Cerebellar cortex (tissue), 1 donor: ENCODE results near the gene CCDC154.
"Not testable (repeated sequence)": the region's sequence is repeated elsewhere in the genome, so short reads cannot be mapped to it uniquely, and the experiment has no call there.

Experiments used
- DNase-seq: peaks from one replicate; pipeline ENCODE4 v3.0.0-alpha.2; 2015; ENCODE audit warnings: low spot score

CCDC154 gene, protein sequence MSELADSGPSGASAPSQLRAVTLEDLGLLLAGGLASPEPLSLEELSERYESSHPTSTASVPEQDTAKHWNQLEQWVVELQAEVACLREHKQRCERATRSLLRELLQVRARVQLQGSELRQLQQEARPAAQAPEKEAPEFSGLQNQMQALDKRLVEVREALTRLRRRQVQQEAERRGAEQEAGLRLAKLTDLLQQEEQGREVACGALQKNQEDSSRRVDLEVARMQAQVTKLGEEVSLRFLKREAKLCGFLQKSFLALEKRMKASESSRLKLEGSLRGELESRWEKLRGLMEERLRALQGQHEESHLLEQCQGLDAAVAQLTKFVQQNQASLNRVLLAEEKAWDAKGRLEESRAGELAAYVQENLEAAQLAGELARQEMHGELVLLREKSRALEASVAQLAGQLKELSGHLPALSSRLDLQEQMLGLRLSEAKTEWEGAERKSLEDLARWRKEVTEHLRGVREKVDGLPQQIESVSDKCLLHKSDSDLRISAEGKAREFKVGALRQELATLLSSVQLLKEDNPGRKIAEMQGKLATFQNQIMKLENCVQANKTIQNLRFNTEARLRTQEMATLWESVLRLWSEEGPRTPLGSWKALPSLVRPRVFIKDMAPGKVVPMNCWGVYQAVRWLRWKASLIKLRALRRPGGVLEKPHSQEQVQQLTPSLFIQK

DNA sequence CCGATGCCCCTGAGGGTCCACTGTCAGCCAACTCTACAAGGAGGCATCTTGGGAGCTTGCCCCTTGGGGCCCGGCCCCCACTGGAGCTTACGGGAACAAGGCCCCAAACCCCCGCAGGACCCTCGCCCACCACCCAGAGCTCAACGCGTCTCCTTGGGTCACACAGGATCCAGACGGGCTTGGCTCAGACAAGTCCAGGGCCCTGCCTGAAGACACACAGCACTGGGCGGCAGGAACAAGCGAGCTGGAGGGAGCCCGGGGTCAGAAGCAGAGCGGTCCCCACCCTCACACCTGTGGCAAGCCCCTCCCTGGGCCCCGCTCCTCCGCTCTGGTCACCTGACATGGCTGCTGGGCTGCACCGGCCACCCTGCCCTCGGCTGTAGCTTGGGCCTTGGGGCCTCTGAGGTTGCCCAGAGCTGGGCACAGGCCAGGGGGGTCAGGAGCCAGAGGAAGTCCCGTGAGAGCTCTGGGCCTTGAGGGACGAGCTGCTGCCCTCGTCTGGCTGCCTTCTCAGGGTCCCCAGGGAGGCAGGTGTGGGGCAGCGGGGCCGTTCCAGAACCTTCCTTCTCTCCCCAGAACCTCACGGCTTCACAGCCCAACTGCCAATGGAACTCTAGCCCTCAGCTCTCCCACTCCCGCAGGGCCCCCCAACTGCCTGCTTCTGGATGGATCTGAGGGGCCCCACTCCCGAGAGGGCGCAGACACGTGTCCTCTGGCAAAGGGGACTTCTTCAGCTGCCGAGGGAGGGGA, at the start of gene CCDC154:
Gene CCDC154 (minus strand): TSS at position 577 of the 750 bp plus-strand sequence. CDS start 234 bp downstream, at position 343.
- no peak for DNase-seq

DNA sequence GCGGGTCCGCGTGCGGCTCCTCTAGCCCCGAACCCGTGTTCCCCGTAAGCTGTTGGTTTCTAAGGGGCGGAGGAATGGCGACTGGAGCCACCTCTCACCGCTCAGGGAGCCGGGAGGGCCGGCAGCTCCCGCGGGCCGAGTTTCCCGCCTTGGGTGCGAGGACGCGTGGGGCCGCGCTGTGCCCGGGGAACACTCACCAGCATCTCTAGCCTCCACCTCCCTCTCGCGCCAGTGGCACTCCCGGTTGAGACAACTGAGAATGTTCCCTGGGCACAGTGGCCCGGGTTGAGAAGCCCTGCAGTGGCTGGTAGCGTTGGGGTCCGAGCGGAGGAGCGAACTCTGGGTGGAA, 49.4 kb upstream of the CCDC154 start:
- no peak for DNase-seq

DNA sequence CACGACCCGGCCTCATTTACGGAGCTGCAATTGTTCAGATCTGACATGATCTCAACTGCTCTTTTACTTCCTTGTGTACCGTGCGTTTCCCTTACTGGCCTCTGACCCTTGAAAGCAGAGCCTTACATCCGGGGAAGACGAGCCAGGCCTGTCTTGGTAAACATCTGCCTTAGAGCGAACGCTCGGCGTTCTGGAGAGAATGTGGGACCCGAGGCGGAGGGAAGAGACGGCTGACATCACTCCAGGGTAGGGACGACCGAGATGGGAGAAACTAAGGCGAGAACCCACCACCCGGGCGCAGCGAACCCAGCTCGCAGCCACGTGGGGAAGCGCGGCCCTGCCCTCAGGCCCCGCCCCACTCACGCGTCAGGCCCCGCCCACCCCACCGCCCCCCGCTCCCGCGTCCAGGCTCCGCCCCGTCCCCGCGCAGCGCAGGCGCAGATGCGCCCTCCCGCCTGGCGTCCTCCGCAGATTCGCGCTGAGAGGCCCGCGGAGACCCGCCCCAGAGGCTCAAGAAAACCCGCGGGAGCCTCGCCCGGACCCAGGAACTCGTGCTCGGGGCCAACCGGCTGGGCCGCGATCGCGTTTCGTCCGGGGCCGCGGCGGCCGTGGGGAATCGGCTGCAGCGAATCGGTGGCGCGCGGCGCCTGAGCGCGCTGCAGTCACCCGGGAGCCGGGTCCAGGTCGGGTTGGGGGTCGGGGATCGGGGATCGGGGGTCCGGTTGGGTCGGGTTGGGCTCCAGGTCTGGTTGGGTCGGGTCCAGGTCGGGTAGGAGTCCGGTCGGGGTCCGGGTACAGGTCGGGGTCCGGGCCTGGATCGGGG, 48.8 kb upstream of the CCDC154 start, which contains the start of gene TELO2:
Gene TELO2 (plus strand): TSS at position 438 of the 823 bp plus-strand sequence. CDS start 922 bp downstream, outside the sequence.
- DNase-seq = peak; percentile 68

DNA sequence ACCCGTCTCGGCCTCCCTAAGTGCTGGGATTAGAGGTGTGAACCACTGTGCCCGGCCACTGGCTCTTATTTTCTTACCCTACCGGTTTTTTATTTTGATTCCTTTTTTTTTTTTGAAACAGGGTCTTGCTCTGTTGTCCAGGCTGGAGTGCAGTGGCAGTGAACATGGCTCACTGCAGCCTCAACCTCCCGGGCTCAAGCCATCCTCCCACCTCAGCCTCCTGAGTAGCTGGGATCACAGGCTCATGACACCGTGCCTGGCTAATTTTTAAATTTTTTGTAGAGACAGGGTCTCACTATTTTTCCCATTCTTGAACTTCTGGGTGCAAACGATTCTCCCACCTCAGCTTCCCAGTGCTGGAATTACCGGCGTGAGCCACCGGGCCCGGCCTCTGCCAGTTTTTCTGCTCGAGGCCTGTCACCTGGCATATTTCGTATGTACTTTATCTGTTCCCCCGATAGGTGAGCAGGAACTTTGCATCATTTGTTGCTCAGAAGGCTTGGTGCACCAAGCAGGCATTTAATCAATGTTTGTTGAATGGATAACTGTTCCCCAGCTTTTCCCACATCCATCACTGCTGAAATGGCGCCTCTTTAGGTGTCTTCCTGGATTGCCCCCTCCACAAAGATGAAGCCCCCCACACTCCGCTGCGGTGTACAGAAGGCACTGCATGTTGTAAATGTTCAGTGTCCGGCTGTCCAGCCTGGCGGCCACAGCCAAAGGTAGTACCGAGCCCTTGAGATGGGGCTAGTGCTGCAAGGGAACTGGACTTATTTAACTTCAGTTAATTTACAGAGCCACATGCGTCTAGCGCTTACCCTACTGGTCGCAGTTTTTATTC, 47.9 kb upstream of the CCDC154 start:
- no peak for DNase-seq

DNA sequence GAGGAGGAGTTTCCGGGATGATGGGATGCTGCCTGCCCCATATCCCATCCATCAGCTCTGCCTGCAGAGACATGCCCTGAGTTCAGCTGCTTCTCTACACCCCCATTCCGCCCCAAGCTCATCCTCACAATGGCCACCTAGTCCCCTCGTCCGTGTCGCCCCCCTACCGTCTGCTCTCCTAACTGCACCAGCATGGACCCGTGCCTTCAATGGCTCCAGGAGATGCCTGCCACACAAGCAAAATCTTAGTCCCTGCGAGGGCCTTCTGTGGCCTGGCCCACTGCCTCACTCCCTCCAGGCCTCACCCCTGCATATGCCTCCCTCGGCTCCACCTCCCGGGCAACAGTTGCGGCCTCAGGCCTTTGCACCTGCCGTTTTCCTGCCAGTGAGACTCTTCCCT, 47.0 kb upstream of the CCDC154 start:
- DNase-seq = no peak

DNA sequence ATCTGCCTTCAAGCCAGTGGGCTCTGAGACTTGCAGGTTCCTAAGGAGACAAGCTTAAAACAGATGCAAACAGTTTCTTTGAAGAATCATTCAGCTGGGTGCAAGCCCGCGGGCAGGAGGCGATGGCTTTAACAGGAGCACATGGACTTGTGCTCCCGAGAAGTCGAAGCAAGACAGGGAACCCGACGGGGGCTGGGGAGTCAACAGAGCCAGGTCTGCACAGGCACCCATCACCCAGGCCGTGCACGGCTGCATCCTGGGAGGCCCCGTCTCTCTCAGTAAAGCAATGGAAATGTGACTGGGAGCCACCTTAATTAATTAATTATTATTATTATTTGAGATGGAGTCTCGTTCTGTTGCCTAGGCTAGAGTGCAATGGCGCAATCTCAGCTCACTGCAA, 44.7 kb upstream of the CCDC154 start:
- DNase-seq = no peak

DNA sequence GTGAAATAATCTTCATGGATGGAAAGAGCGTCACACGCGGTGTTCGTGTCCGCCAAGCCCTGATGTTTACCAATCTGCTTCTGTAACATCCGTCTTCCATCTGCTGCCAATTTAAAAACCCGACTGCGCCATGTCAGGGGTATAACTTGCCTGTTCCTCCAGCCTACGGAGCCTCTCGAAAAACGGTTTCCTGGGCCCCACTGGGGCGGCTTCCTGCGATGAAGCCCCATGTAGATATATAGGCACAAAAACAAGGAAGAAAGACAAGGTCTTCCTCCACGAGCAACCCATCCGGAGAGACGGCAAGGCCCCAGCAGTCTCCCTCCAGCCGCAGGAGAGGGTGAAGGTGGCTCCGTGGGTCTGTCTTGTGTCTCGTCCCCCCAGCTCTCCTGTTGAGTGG, 44.3 kb upstream of the CCDC154 start, which contains the start of gene PTX4:
Gene PTX4 (minus strand): TSS at position 326 of the 400 bp plus-strand sequence. CDS start 35 bp downstream, at position 291.
- no peak for DNase-seq

DNA sequence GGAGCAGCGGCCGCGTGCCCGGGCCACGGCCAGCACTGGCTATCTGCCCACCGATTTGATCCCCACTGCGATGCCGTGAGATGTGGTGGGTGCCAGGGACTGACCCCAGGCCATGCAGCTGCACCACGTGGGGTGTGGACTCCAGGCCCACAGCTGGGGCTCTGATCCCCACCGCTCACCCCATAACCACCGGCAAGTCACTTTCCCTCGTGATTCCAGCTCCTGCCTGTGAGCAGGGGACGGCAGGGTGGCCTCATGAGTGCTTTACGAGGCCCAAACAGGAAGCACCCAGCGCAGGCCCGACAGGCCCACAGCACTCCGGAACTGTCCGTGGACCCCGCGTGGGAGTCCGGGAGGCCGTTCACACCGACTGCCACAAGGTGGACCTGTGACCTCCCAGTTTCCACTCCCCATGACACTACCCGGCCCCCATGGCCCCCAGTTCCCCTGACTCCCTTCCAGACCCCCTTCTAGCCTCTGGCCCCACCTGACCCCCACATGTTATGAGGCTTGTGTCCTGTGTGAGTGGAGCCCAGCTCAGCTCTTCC, 43.8 kb upstream of the CCDC154 start:
- DNase-seq = no peak

DNA sequence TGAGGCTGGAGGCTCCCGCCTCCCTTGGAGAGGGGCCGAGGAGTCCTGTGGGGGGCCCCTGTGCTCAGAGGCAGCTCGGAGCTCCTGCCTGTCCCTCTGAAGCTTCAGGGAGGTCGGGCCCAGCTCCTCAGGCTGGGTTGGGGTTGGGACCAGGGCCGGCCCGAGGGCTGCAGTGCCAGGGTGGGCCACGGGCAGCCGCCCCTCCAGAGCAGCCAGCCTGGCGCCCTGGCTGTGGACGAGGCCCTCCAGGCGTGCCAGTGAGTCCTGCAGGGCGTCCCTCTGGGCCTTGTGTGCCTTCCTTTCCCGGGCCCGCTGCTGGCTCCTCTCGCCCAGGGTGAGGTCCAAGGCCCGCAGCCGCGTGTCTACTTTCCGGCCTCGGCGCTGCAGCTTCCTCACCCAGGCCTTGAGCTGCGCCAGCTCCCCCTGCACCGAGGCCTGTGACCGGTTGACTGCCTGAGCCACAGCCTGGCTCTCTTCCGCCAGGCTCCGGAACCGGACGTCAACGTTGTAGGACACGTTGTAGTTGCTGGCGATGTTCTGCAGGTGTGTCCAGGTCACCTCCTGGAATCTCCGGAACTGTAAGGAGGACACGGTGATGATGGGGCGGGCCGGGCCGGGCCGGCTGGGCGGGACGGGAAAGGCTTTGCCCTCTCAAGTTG, 43.2 kb upstream of the CCDC154 start:
- no peak for DNase-seq

DNA sequence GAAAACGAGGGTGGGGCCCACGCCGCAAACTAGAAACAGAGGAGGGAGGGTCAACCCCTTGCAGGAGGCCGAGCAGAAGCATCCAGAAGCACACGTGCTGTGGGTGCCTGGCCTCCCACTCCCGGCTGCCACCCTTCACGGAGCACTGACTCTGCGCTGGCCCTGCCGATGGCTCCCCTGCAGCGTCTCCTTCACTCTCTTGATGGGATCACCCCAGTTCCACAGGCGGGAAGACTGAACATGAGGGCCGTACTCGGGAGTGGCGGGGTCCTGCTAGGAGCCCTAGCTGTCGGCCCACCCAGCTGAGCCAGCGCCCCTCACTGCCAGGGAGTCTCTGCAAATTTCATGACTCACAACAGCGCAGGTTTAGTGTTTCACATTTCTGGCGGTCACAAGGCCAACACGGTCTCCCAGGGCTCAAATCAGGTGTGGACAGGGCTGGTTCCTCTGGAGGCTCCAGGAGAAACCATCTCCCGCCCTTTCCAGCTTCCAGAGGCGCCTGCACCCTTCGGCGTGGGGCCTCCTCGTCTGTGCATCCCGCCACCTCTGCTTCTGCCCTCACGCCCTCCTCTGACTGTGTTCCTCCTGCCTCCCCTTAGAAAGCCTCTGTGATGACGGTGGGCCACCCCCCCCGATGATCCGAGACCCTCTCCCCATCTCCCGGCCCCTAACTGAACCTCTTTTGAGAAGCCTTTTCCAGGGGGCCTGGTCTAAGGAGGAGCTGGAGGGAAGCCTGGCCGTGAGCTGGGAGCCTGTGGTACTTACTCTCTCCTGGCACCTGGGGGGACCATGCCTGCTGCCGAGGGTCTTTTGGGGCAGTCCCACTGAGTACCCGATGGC, 42.4 kb upstream of the CCDC154 start:
- DNase-seq = no peak

DNA sequence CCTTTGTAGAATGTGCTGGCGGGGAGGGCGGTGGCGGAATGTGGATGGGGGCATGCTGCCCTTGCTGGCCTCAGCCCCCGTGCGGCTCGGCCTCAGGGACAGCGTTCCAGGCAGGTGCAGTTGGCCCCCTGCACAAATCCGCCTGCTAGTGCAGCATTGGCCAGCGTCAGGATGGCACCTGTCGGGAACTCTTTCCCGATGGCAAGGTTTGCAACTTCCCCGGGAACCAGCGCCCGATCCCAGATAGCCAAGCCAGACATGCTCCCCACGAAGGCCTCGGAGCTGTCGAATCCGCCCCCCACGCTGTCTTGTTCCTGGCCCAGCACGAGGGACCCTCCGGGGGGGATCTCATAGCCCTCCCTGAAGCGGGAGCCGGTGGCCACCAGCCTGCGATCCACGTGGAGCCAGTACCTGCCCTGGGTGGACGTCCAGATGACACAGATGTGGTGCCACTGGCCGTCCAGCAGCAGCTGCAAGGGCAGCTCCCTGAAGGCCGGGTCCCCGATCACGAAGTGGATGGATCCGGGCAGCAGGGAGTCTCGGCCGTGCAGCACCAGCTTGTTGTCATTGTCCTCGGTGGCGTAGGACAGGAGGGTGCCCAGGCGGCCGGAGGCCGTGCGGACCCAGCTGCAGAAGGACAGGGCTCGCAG, 41.6 kb upstream of the CCDC154 start:
- DNase-seq = no peak

DNA sequence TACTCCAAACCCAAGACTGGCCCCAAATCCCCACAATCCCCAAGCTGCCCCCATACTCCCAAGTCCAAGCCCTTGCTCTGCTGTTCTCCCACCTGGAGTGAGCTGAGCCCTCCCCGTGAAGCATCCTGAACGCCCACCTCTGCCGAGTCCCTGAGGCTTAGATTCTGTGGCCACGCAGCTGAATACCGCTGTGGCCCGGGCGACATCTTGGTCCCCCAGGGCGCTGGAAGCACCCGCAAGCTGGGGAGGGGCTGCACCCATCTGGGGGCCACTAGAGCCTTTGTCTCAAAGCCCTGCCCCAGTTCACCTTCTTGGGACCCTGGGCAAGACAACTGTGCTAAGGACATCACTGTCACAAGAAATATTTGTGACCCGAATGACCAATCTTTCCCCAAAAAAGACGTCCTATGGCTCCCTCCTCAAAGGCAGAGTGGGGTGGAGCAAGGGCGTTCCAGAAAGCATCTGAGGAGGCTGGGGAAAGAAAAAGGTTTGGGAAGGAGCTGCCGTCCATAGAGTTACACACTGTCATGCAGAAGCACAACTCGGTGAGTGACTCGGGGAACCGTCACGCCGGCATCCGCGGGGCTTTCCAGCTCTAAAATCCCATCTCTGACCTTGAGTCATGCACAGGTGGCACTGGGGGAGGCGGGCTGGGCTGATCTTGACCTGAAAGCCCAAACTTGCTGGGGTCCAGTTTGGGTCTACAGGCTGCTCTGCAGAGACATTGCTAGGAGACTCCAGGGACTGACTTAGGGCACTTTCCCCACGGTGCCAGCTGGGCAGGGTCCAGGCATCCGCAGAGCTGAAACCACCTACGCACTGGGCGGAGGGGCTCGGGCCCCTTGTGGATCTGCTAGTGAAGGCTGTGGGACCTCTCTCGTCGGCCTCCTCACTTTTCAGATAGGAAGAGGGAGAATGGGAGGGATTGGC, 37.8 kb upstream of the CCDC154 start:
- no peak for DNase-seq

DNA sequence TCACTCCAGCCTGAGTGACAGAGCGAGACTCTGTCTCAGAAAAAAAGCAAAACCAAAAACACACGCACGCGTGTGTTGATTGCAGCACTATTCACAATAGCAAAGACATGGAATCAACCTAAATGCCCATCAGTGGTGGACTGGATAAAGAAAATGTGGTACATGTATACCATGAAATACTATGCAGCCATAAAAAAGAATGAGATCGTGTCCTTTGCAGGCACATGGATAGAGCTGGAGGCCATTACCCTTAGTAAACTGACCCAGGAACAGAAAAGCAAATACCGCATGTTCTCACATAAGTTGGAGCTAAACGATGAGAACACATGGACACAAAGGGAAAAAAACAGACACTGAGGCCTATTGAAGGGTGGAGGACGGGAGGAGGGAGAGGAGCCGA, 34.6 kb upstream of the CCDC154 start:
- not testable (repeated sequence) for DNase-seq

DNA sequence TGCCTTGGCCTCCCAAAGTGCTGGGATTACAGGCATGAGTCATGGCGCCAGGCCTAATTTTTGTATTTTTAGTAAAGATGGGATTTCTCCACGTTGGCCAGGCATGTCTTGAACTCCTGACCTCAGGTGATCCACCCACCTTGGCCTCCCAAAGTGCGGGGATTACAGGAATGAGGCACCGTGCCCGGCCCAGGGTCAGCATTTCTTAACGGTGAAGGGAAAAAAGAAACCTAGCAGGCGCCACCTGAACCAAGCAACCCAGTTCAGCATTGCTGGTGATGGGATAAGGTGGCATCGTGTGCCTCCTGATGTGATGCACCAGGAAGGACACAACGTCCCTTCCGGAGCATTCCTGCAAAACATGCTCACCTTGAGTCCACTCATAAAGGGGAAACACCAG, 32.7 kb upstream of the CCDC154 start:
- DNase-seq = no peak

DNA sequence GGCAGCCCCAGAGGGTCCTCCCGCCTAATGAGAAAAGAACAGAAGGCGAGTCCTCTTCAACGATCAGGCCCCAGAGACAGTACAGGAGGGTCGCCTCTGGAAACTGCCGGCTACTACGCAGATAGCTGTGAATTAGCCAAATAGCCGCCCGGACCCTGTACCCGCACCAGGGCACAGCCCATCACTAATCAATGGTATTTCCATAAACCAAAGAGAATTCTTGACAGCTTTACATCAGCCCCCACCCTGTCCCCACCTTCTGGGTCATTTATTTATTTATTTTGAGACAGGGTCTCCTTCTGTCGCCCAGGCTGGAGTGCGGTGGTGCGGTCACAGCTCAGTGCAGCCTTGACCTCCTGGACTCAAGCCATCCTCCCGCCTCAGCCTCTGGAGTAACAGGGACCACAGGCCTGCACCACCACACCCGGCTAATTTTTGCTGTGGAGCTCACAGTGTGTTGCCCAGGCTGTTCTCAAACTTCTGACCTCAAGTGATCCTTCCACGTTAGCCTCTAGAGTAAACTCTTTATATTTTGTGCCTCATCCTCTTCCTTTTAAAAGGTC, 31.3 kb upstream of the CCDC154 start:
- no peak for DNase-seq

DNA sequence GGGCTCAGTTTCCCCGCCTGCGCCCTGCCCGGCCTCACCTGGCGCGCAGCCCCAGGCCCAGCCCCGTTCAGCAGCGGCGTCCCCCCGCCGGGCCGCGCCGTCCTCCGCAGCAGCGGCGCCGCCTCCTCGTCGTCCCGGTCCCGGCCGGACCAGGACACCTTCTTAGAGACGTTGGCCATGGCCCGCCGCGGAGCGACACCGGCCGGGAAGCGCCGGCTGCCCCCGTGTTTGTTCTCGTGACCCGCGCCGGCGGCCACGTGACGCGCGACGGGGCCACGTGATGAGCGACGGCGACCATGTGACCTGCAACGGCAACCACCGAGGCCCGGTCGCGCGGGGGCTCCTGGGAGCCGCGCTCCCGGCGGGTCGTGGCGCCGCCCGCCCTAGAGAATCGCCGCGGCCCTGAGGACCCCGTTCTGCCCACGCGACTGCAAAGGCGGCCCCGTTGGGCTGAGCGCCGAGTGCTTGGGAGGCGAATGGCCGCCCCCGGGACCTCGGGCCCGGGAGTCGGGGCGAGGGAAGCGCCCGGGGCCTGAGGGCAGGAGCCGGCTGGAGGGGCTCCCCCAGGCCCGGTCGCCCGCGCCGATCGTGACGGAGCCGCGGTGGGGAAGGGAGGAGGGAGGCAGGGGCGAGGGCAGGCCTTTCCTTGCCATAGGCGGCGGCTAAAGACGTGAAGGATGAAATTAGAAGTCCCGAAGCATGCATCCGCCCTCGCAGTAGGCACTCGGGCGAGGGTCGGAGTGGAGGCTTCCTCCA, 30.6 kb upstream of the CCDC154 start, which contains the start of gene CLCN7:
Gene CLCN7 (minus strand): TSS at position 233 of the 756 bp plus-strand sequence. CDS start 54 bp downstream, at position 179.
- DNase-seq = peak; percentile 67
